ENCODE measurements around the gene TPST1. TPM values are rescaled to one million over a fixed set of nuclear protein-coding genes. Genes with fewer than 3 reads are reported as not detected.
"Not testable (repeated sequence)": the region's sequence is repeated elsewhere in the genome, so short reads cannot be mapped to it uniquely, and the experiment has no call there.

TPST1 gene
- total and polyA plus RNA-seq, 2 of the 8 experiments (the other 6 are each of a cell fraction or from before 2014, with no cell fraction given), result 8.2 to 18.4 TPM

GRCh38 chr7:66231326-66232216 lies 26.4 kb downstream of the TPST1 start:
- H3K23me2 ChIP-seq (ENCODE audit: low read depth, low read length); H4K20me1 ChIP-seq (replicated peaks in 1 of 2; ENCODE audit: control insufficient read depth in 1 of 2, insufficient read depth in 2 of 2, low read length in 2 of 2): not testable (repeated sequence)
- CTCF ChIA-PET (ENCODE audit: partially characterized antibody), result interaction anchor here (1.1 to 1.2 kb wide), 2 partner anchors 12 to 15 kb away, joined by 3 to 4 read pairs; no protein-coding TSS in a partner anchor

More at GRCh38 chr7:66231326-66232216, 26.4 kb downstream of the TPST1 start:
- peaks cover 4 to 13% of the 10 kb centered on the region in 2 experiments; a peak in 3 of 4 replicates for H3K9me3 ChIP-seq (ENCODE audit: insufficient read depth in 2 of 2, low read depth in 1 of 2, low read length in 1 of 2)
- H3K79me1 ChIP-seq (ENCODE audit: low read depth, low read length); H2AK5ac ChIP-seq (ENCODE audit: low read depth, low read length); H4K8ac ChIP-seq (ENCODE audit: extremely low read depth, insufficient read depth, low read length); H2BK15ac ChIP-seq (ENCODE audit: low read length); H2BK20ac ChIP-seq (ENCODE audit: low read length); H4K91ac ChIP-seq (replicated peaks; ENCODE audit: insufficient read length, low read length); FAIRE-seq; H3K56ac ChIP-seq (replicated peaks; ENCODE audit: insufficient read length, low read depth, low read length); H3K27me3 ChIP-seq (replicated peaks in 1 of 4; ENCODE audit: control insufficient read depth in 3 of 4, extremely low read depth in 1 of 4, insufficient read depth in 3 of 4, low read length in 3 of 4); DNase-seq (ENCODE audit: low read depth in 1 of 2, low spot score in 2 of 2); H3K14ac ChIP-seq (ENCODE audit: insufficient read length); H2BK5ac ChIP-seq (ENCODE audit: low read depth, low read length); POLR2A ChIA-PET (ENCODE audit: partially characterized antibody); H3K4me3 ChIP-seq (ENCODE audit: extremely low read depth in 1 of 4, insufficient read depth in 2 of 4, low read depth in 3 of 4, low read length in 4 of 4); H3K23ac ChIP-seq (ENCODE audit: insufficient read length); H2BK120ac ChIP-seq (replicated peaks; ENCODE audit: low read depth, low read length); H2AFZ ChIP-seq (ENCODE audit: low read length); H3K4ac ChIP-seq (replicated peaks; ENCODE audit: insufficient read length, low read depth, low read length); H3K4me1 ChIP-seq (replicated peaks in 1 of 4; ENCODE audit: control insufficient read depth in 3 of 4, insufficient read depth in 4 of 4, low read length in 3 of 4); H3K4me2 ChIP-seq (ENCODE audit: insufficient read depth in 1 of 2, low read depth in 2 of 2, low read length in 2 of 2); H3K79me2 ChIP-seq (ENCODE audit: control insufficient read depth in 1 of 2, insufficient read depth in 2 of 2, low read length in 2 of 2); H3K18ac ChIP-seq (ENCODE audit: extremely low read depth, low read length); H4K5ac ChIP-seq (ENCODE audit: insufficient read length, low read depth, low read length); H3K9ac ChIP-seq (replicated peaks in 1 of 4; ENCODE audit: extremely low read depth in 1 of 4, low read depth in 3 of 4, low read length in 3 of 4); H3K27ac ChIP-seq (ENCODE audit: low read depth, low read length); H2BK12ac ChIP-seq (ENCODE audit: low read depth, low read length); H3K36me3 ChIP-seq (ENCODE audit: control insufficient read depth in 2 of 4, insufficient read depth in 4 of 4, low read length in 3 of 4): not testable (repeated sequence)
- WGBS, 2 experiments (ENCODE audit: extremely low coverage in 1 of 2, insufficient coverage in 1 of 2, insufficient read length in 1 of 2, insufficient replicate concordance in 2 of 2, low coverage in 1 of 2, low lambda C conversion rate in 2 of 2, missing lambda C conversion rate in 1 of 2), result 98% methylated on average over 18 of the region's 24 CpGs; no CpG with 5 or more reads in 1 of the 2 experiments

Data from H1 (cell line).